LNCAP (cell line): ENCODE measurements around the gene DRD4.

Experiments used
- TF ChIP-seq, protein P1 (sequence below): fragments of 450-650 bp; IDR thresholded peaks from 2 replicates; pipeline ENCODE4 v1.5.1; 2017; ENCODE audit warnings: mild to moderate bottlenecking

Gene DRD4

DNA sequence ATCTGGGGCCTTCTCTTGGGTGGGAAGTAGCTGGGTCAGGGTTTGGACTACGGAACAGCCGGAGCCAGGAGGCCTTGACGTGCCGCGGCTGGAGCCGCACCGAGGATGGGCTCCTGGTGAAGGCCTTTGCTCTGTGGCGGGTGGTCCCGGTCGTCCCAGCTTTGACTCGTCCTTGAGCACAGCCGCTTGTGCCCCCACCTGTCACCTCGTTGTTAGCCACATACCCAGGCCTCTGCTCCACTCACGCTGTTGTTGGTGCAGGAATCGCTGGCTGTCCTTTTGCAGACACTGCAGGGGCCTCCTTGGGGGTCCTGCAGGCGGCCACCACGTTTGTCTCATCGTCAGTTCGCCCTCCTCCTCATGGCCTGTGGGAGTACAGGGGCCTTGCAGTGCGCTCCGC is 43.7 kb upstream of the DRD4 start:
- TF ChIP-seq, protein P1, sequence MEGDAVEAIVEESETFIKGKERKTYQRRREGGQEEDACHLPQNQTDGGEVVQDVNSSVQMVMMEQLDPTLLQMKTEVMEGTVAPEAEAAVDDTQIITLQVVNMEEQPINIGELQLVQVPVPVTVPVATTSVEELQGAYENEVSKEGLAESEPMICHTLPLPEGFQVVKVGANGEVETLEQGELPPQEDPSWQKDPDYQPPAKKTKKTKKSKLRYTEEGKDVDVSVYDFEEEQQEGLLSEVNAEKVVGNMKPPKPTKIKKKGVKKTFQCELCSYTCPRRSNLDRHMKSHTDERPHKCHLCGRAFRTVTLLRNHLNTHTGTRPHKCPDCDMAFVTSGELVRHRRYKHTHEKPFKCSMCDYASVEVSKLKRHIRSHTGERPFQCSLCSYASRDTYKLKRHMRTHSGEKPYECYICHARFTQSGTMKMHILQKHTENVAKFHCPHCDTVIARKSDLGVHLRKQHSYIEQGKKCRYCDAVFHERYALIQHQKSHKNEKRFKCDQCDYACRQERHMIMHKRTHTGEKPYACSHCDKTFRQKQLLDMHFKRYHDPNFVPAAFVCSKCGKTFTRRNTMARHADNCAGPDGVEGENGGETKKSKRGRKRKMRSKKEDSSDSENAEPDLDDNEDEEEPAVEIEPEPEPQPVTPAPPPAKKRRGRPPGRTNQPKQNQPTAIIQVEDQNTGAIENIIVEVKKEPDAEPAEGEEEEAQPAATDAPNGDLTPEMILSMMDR: no peak

DNA sequence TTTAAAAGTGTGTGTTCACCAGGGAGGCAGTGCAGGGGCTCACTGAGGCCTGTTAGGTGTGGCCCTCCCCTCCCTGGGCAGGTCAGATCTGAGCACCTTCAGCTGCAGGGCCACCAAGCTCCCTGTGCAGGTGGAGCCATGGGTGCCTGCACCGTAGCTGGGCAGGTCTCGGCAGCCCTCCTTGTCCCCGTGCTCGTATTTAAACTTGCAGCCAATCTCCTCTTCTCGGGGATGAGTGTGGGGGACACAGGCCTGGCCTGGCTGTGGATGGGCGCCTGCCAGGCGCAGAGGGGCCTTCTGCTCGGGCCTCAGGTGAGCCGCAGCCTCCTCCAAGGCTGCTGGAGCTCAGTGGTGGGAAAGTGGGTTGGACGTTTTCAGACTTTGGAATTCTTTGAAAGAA is 41.7 kb upstream of the DRD4 start:
- TF ChIP-seq, protein P1: no peak

- TF ChIP-seq, protein P1: no peak
Observed at GRCh38 chr11:596374-596773, 40.7 kb upstream of the DRD4 start.

DNA sequence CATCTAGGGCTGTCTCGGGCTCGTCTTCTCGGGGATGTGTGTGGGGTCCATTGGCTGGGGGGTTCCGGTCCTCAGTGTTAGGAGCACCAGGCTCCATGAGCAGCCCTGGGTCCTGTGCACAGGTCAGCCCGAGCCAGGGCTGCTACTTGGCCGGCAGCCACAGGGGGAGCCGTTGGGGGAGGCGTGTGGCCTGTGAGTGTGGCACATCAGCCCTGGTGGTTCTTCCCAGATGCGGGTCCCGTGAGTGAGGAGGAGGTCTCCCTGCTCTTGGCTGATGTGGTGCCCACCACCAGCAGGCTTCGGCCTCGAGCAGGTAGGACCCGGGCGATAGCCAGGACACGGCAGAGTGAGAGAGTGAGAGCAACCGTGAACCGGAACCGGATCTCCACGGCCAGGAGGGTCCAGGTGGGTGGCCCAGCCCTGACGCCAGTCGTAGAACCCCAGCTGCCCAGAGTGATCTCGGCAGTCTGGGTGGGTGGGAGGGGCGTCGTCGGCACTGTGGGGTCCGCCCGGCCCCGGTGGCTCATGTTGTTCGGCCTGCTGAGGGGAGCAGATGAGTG is 39.8 kb upstream of the DRD4 start:
- TF ChIP-seq, protein P1: no peak; the same call in 1 of the 2 replicates

DNA sequence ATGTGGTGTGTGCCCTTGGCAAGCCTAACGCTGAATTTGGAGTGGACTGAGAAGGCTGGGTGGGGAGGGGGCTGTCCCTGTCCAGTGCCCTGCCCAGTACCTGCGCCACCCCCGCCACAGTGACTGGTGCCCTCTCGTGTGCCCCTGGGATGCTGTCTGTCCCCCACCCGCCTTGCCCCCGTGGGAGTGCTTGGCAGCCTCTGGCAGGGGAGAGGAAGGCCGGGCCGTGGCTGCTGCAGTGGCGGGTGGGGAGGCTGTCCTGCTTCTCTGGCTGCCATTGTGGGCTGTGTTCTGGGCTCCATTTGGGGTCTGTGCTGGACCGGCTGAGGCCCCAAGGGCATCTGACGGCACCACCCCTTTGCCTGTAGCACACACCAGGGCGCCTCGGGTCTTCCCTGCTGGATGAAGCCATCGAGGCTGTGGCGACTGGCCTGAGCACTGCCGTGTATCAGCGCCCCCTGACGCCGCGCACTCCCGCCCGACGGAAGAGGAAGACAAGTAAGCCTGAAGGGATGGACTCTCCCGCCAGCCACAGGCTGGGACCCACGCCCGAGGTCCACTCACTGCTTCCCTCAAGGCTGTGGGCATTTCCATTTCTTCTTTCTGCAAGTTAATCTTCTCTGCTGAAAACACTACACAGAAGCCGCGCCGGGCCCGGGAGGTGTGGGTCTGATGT is 38.9 kb upstream of the DRD4 start:
- TF ChIP-seq, protein P1: no peak

GRCh38 chr11:601573-602245 is 35.4 kb upstream of the DRD4 start:
- TF ChIP-seq, protein P1: no peak

DNA sequence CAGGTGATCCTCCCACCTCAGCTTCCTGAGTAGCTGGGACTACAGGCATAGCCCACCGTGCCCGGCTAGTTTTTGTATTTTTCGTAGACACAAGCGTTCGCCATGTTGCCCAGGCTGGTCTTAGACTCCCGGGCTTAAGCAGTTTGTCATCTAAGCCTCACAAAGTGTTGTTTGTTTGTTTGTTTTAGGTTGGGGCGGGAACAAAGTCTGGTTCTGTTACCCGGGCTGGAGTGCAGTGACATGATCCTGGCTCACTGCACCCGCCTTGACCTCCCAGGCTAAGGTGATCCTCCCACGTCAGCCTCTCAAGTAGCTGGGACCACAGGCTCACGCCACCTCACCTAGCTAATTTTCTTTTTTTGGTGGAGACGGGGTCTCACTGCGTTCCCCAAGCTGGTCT is 33.9 kb upstream of the DRD4 start:
- TF ChIP-seq, protein P1: no peak
